Stimulated activated CD8-positive, alpha-beta memory T cell treated with anti-CD3 and anti-CD28 coated beads, Interleukin-4, amount 100 ng/mL, for 1 hour (primary cell): ENCODE measurements around the gene SHISAL1.

Source experiments
- DNase-seq, 2 donors: peaks; one replicate each; pipeline ENCODE4 v3.0.0-alpha.2; 2020; ENCODE audit warnings: low read depth in 2 of 2, low spot score in 1 of 2

Gene SHISAL1

GRCh38 chr22:44312766-44313165 is at the start of gene SHISAL1:
SHISAL1 (minus strand) TSS chr22:44312951; CDS start chr22:44300945, 12,006 bp downstream.
- no peak for DNase-seq

GRCh38 chr22:44361391-44362126 is 48.8 kb upstream of the SHISAL1 start:
- no peak for DNase-seq

- no peak for DNase-seq
Observed at GRCh38 chr22:44360668-44361381, 48.1 kb upstream of the SHISAL1 start.

- DNase-seq: no peak
Observed at GRCh38 chr22:44360306-44360667, 47.5 kb upstream of the SHISAL1 start.

GRCh38 chr22:44359496-44360110 is 46.9 kb upstream of the SHISAL1 start:
- DNase-seq: no peak

- DNase-seq: no peak
Observed at GRCh38 chr22:44358709-44359440, 46.1 kb upstream of the SHISAL1 start.

GRCh38 chr22:44357966-44358465 is 45.3 kb upstream of the SHISAL1 start:
- DNase-seq: no peak

- no peak for DNase-seq
Observed at GRCh38 chr22:44357296-44357965, 44.7 kb upstream of the SHISAL1 start.

GRCh38 chr22:44355716-44356070 is 42.9 kb upstream of the SHISAL1 start:
- no peak for DNase-seq

- no peak for DNase-seq
Observed at GRCh38 chr22:44354288-44354687, 41.5 kb upstream of the SHISAL1 start.

GRCh38 chr22:44353041-44353440 is 40.3 kb upstream of the SHISAL1 start:
- DNase-seq: no peak

- no peak for DNase-seq
Observed at GRCh38 chr22:44352378-44353035, 39.8 kb upstream of the SHISAL1 start.

- DNase-seq: no peak
Observed at GRCh38 chr22:44351685-44352377, 39.1 kb upstream of the SHISAL1 start.

GRCh38 chr22:44351037-44351436 is 38.3 kb upstream of the SHISAL1 start:
- no peak for DNase-seq

- no peak for DNase-seq
Observed at GRCh38 chr22:44349594-44349993, 36.8 kb upstream of the SHISAL1 start.

- no peak for DNase-seq
Observed at GRCh38 chr22:44348971-44349560, 36.3 kb upstream of the SHISAL1 start.

GRCh38 chr22:44347549-44347948 is 34.8 kb upstream of the SHISAL1 start:
- DNase-seq: no peak

GRCh38 chr22:44347080-44347479 is 34.3 kb upstream of the SHISAL1 start:
- DNase-seq: no peak

- no peak for DNase-seq
Observed at GRCh38 chr22:44345872-44346271, 33.1 kb upstream of the SHISAL1 start.
